ENCODE results near the gene PPP5C. TPM values are rescaled to one million over a fixed set of nuclear protein-coding genes. Genes with fewer than 3 reads are reported as not detected.
"Not testable (repeated sequence)": the region's sequence is repeated elsewhere in the genome, so short reads cannot be mapped to it uniquely, and the experiment has no call there.

PPP5C gene
- total RNA-seq, 1 experiment from 2014 or later, result 130 TPM

DNA sequence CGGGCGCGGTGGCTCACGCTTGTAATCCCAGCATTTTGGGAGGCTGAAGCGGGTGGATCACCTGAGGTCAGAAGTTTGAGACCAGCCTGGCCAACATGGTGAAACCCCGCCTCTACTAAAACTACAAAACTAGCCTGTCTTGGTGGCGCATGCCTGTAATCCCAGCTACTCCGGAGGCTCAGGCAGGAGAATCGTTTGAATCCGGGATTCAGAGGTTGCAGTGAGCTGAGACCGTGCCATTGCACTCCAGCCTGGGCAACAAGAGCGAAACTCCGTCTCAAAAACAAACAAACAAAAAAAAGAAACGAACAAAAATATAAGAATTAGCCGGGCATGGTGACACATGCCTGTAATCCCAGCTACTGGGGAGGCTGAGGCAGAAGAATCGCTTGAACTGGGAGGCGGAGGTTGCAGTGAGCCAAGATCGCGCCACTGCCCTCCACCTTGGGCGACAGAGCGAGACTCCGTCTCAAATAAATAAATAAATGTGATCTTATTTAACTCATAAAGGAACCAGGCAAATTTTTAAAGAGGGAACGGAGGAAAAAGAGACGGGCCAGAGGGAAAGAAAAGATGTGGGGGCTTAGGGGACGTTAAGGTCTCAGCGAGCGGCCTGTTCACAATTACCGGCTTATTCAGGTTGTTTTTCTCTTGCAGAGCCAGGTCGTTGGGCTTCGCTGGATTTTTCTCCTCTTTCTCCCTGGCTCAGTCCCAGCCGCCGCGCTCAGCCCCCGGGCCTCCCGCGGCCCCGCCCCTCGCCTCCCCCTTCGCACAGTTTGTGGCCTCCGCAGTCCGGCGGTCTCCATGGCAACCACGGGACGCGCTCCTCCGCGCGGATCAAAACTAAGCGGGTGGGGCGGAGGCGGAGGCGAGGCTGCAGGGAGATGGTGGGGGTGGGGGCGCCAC is 69.2 kb downstream of the PPP5C start:
- not testable (repeated sequence) for H3K4me1 ChIP-seq; BruUV-seq (replicated peaks); H3K27me3 Mint-ChIP-seq (ENCODE audit: insufficient read depth, unreplicated experiment); H3K9me3 Mint-ChIP-seq (ENCODE audit: unreplicated experiment); H3K9me3 ChIP-seq; H3K36me3 ChIP-seq (ENCODE audit: control insufficient read depth, insufficient read depth, low read length); H3K27me3 ChIP-seq (replicated peaks; ENCODE audit: control insufficient read depth, insufficient read depth, low read length); H3K36me3 Mint-ChIP-seq (ENCODE audit: insufficient read depth, unreplicated experiment)
- ChIA-PET POLR2A (interaction anchor here (0.7 kb wide), 1 partner anchor 11 kb away, joined by 3 read pairs; no protein-coding TSS in a partner anchor), CTCF (interaction anchor here (0.5 to 0.6 kb wide), 3 partner anchors 20 to 127 kb away, joined by 3 read pairs; no protein-coding TSS in a partner anchor)
- Mint-ChIP-seq H3K4me3 (ENCODE audit: unreplicated experiment) (peak overlapping the region; percentile 75), H3K4me1 (ENCODE audit: low read depth, unreplicated experiment) (peaks cover 16% of the 10 kb centered on the region), H3K27ac (ENCODE audit: unreplicated experiment) (peak overlapping the region; percentile 73)
- DNase-seq, result peak; percentile 90
- intact Hi-C loops (cut with micrococcal nuclease; ENCODE audit: unreplicated experiment), result loop anchor here (1.0 kb wide), 1 partner anchor 12 kb away; no protein-coding TSS in a partner anchor
- peak overlapping the region; percentile 12 for H3K4me3 ChIP-seq (ENCODE audit: low read depth, low read length)

DNA sequence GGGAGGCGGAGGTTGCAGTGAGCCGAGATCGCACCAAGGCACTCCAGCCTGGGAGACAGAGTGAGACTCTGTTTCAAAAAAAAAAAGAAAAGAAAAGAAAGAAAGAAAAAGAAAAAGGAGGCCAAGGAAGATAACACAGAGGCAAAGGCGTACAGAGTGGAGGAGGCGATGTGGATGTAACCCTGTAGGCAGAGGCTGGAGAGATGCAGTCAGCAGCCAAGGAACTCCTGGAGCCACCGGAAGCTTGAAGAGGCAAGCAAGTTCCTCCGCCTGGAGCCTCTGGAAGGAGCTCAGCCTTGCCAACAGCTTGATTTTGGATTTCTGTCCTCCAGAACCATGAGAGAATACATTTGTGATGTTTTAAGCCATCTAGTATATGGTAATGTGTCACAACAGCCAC is 73.2 kb downstream of the PPP5C start:
- POLR2A ChIA-PET, result no interaction called here
- Mint-ChIP-seq H3K27ac (ENCODE audit: unreplicated experiment) (no peak overlapping the region), H3K4me3 (ENCODE audit: unreplicated experiment) (no peak overlapping the region), H3K27me3 (ENCODE audit: insufficient read depth, unreplicated experiment) (peaks cover 5% of the 10 kb centered on the region), H3K36me3 (ENCODE audit: insufficient read depth, unreplicated experiment) (no peaks in the 10 kb centered on the region), H3K4me1 (ENCODE audit: low read depth, unreplicated experiment) (peaks cover 6% of the 10 kb centered on the region), H3K9me3 (ENCODE audit: unreplicated experiment) (no peaks in the 10 kb centered on the region)
- no TSS peak for BruUV-seq (replicated peaks)
- no peak for DNase-seq
- Histone ChIP-seq H3K9me3 (no peaks in the 10 kb centered on the region), H3K4me1 (no peaks in the 10 kb centered on the region), H3K27me3 (replicated peaks; ENCODE audit: control insufficient read depth, insufficient read depth, low read length) (no peaks in the 10 kb centered on the region), H3K4me3 (ENCODE audit: low read depth, low read length) (no peak overlapping the region), H3K36me3 (ENCODE audit: control insufficient read depth, insufficient read depth, low read length) (no peaks in the 10 kb centered on the region)
- TF ChIP-seq, protein P1, sequence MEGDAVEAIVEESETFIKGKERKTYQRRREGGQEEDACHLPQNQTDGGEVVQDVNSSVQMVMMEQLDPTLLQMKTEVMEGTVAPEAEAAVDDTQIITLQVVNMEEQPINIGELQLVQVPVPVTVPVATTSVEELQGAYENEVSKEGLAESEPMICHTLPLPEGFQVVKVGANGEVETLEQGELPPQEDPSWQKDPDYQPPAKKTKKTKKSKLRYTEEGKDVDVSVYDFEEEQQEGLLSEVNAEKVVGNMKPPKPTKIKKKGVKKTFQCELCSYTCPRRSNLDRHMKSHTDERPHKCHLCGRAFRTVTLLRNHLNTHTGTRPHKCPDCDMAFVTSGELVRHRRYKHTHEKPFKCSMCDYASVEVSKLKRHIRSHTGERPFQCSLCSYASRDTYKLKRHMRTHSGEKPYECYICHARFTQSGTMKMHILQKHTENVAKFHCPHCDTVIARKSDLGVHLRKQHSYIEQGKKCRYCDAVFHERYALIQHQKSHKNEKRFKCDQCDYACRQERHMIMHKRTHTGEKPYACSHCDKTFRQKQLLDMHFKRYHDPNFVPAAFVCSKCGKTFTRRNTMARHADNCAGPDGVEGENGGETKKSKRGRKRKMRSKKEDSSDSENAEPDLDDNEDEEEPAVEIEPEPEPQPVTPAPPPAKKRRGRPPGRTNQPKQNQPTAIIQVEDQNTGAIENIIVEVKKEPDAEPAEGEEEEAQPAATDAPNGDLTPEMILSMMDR (IDR thresholded peaks at IDR 0.05; ENCODE audit: insufficient read depth in 1 of 2, low read depth in 1 of 2, low read length in 1 of 2, severe bottlenecking in 1 of 2, unreplicated experiment in 1 of 2), result no peak
- CTCF ChIA-PET, result no interaction called here
- intact Hi-C loops (cut with micrococcal nuclease; ENCODE audit: unreplicated experiment), result no loop called here

DNA sequence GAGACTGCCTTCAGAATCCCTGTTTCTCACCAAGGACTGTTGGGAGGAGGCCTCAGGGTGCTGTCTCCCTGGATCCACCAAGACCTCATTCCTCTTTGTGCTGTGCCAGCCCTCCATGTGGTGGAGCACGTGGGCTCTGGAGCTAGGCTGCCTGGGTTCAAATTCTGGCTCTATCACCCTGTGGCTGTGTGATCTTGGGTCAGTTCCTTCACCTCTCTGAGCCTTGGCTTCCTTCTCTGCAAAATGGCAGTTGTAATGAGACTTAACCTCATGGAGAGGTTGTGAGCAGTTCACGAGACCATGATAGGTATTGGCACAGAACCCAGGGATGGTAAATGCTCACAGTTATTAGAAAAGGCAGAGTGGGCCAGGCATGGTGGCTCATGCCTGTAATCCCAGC is 75.5 kb downstream of the PPP5C start:
- Histone ChIP-seq H3K4me1 (no peaks in the 10 kb centered on the region), H3K36me3 (ENCODE audit: control insufficient read depth, insufficient read depth, low read length) (no peaks in the 10 kb centered on the region), H3K27me3 (replicated peaks; ENCODE audit: control insufficient read depth, insufficient read depth, low read length) (no peaks in the 10 kb centered on the region), H3K4me3 (ENCODE audit: low read depth, low read length) (no peak overlapping the region), H3K9me3 (no peaks in the 10 kb centered on the region)
- ChIA-PET POLR2A (no interaction called here), CTCF (no interaction called here)
- H3K36me3 Mint-ChIP-seq (ENCODE audit: insufficient read depth, unreplicated experiment), result no peaks in the 10 kb centered on the region
- intact Hi-C loops (cut with micrococcal nuclease; ENCODE audit: unreplicated experiment), result no loop called here
- H3K27ac Mint-ChIP-seq (ENCODE audit: unreplicated experiment), result no peak overlapping the region
- DNase-seq, result no peak
- no peaks in the 10 kb centered on the region for H3K9me3 Mint-ChIP-seq (ENCODE audit: unreplicated experiment)
- H3K4me1 Mint-ChIP-seq (ENCODE audit: low read depth, unreplicated experiment), result peaks cover 6% of the 10 kb centered on the region
- TF ChIP-seq, protein P1 (IDR thresholded peaks at IDR 0.05; ENCODE audit: insufficient read depth in 1 of 2, low read depth in 1 of 2, low read length in 1 of 2, severe bottlenecking in 1 of 2, unreplicated experiment in 1 of 2), result no peak
- no TSS peak for BruUV-seq (replicated peaks)
- no peak overlapping the region for H3K4me3 Mint-ChIP-seq (ENCODE audit: unreplicated experiment)
- H3K27me3 Mint-ChIP-seq (ENCODE audit: insufficient read depth, unreplicated experiment), result peaks cover 9% of the 10 kb centered on the region
